Liver (tissue), 9 donors: ENCODE measurements around the gene LNX1. TPM values are rescaled to one million over a fixed set of nuclear protein-coding genes. Genes with fewer than 3 reads are reported as not detected.

ENCODE experiments used
- DNase-seq: peaks from one replicate; pipeline ENCODE4 v3.0.0-alpha.2; 2017; ENCODE audit warnings: low spot score
- H3K27ac ChIP-seq, 2 donors: one replicate each; pipeline ENCODE4 v1.7.0; 2013; ENCODE audit warnings: inconsistent platforms in 2 of 2, low read length in 2 of 2, control low read depth in 1 of 2, low read depth in 1 of 2, mild to moderate bottlenecking in 1 of 2
- H3K27me3 ChIP-seq, 4 donors: one replicate each; pipeline versions ENCODE4 v1.6.1 to v1.7.0; 2013; ENCODE audit warnings: low read length in 3 of 4, inconsistent platforms in 1 of 4, mild to moderate bottlenecking in 1 of 4, moderate library complexity in 1 of 4; ENCODE audit not compliant: control insufficient read depth in 4 of 4, insufficient read depth in 4 of 4
- H3K36me3 ChIP-seq, 4 donors: one replicate each; pipeline versions ENCODE4 v1.6.1 to v1.7.0; 2013; ENCODE audit warnings: low read length in 3 of 4, mild to moderate bottlenecking in 3 of 4, low read depth in 1 of 4, moderate library complexity in 1 of 4; ENCODE audit not compliant: control insufficient read depth in 4 of 4, insufficient read depth in 3 of 4
- H3K4me1 ChIP-seq, 4 donors: one replicate each; pipeline versions ENCODE4 v1.6.1 to v1.7.0; 2013; ENCODE audit warnings: low read length in 3 of 4, mild to moderate bottlenecking in 3 of 4, moderate library complexity in 1 of 4; ENCODE audit not compliant: control insufficient read depth in 4 of 4, insufficient read depth in 4 of 4
- H3K4me3 ChIP-seq, 3 donors: one replicate each; pipeline versions ENCODE4 v1.6.1 to v1.7.0; 2013; ENCODE audit warnings: low read length in 3 of 3, control low read depth in 1 of 3, low read depth in 1 of 3, mild to moderate bottlenecking in 1 of 3
- H3K9ac ChIP-seq, 2 donors: one replicate each; pipeline ENCODE4 v1.7.0; 2013; ENCODE audit warnings: low read length in 2 of 2, mild to moderate bottlenecking in 2 of 2, moderate library complexity in 2 of 2, control low read depth in 1 of 2, low read depth in 1 of 2
- H3K9me3 ChIP-seq, 4 donors: one replicate each; pipeline versions ENCODE4 v1.6.1 to v1.7.0; 2013; ENCODE audit warnings: low read length in 3 of 4; ENCODE audit not compliant: control insufficient read depth in 4 of 4
- EGR1 ChIP-seq, 2 donors: IDR thresholded peaks; 2 replicates each; pipeline ENCODE4 v1.6.1; 2016 to 2018; ENCODE audit warnings: antibody characterized with exemption in 2 of 2, low read depth in 2 of 2
- FOXA1 ChIP-seq: IDR thresholded peaks from 2 replicates; pipeline ENCODE4 v1.6.1; 2016; ENCODE audit warnings: antibody characterized with exemption
- FOXA2 ChIP-seq: IDR thresholded peaks from 2 replicates; pipeline ENCODE4 v1.6.1; 2016; ENCODE audit warnings: antibody characterized with exemption
- GABPA ChIP-seq, 2 donors: IDR thresholded peaks in 1 of 2; conservative IDR thresholded peaks in 1 of 2; 2 replicates each; pipeline ENCODE4 v1.6.1; 2016; ENCODE audit warnings: antibody characterized with exemption in 2 of 2, mild to moderate bottlenecking in 1 of 2, moderate library complexity in 1 of 2
- HNF4A ChIP-seq, 2 donors: conservative IDR thresholded peaks; 2 replicates each; pipeline ENCODE4 v1.6.1; 2016; ENCODE audit warnings: antibody characterized with exemption in 2 of 2, mild to moderate bottlenecking in 2 of 2
- HNF4G ChIP-seq: IDR thresholded peaks from 2 replicates; pipeline ENCODE4 v1.6.1; 2016; ENCODE audit warnings: antibody characterized with exemption
- JUND ChIP-seq, 2 donors: IDR thresholded peaks; 2 replicates each; pipeline ENCODE4 v1.6.1; 2016; ENCODE audit warnings: antibody characterized with exemption in 2 of 2
- NR2F2 ChIP-seq: IDR thresholded peaks from 2 replicates; pipeline ENCODE4 v1.6.1; 2016; ENCODE audit warnings: antibody characterized with exemption
- RAD21 ChIP-seq, 2 donors: IDR thresholded peaks; 2 replicates each; pipeline ENCODE4 v1.6.1; 2016; ENCODE audit warnings: antibody characterized with exemption in 2 of 2, mild to moderate bottlenecking in 2 of 2
- RXRA ChIP-seq, 2 donors: IDR thresholded peaks; 2 replicates each; pipeline ENCODE4 v1.6.1; 2017 to 2018; ENCODE audit warnings: antibody characterized with exemption in 2 of 2, mild to moderate bottlenecking in 1 of 2
- SP1 ChIP-seq: IDR thresholded peaks from 2 replicates; pipeline ENCODE4 v1.6.1; 2018; ENCODE audit warnings: antibody characterized with exemption, mild to moderate bottlenecking
- TAF1 ChIP-seq: conservative IDR thresholded peaks from 2 replicates; pipeline ENCODE4 v1.6.1; 2016; ENCODE audit warnings: antibody characterized with exemption, mild to moderate bottlenecking
- YY1 ChIP-seq: IDR thresholded peaks from 2 replicates; pipeline ENCODE4 v1.6.1; 2016; ENCODE audit warnings: antibody characterized with exemption, mild to moderate bottlenecking
- WGBS: extraction: QIAGEN DNeasy Blood & Tissue Kit; methylation state at CpG from one replicate; pipeline ENCODE4 v1.1.7; 2013; 5-methylcytosine and 5-hydroxymethylcytosine counted together
- polyA plus RNA-seq, 2 donors: library from polyadenylated mRNA; stranded (reverse) in 1 of 2; unstranded in 1 of 2; fragments of 200-250 nt in 1 of 2; fragments of >200 nt in 1 of 2; fragmentation: Nextera tagmentation in 1 of 2; extraction: Ambion mirVana in 1 of 2; gene quantifications; one replicate each; pipeline versions ENCODE4 v1.2.1 to v1.2.3, GENCODE V29; 2013 to 2015
- total RNA-seq, 2 donors: library from RNA; depleted of rRNA; stranded (reverse); fragments of >200 nt; gene quantifications; one replicate each; pipeline ENCODE4 v1.2.3, GENCODE V29; 2014
- TF ChIP-seq, protein P1 (sequence below): IDR thresholded peaks from 2 replicates; pipeline ENCODE4 v1.6.1; 2016; ENCODE audit warnings: antibody characterized with exemption
- TF ChIP-seq, protein P2 (sequence below): IDR thresholded peaks from 2 replicates; pipeline ENCODE4 v1.6.1; 2016; ENCODE audit warnings: antibody characterized with exemption
- TF ChIP-seq, protein P3 (sequence below): fragments of 150-350 bp; IDR thresholded peaks from 2 replicates; pipeline ENCODE4 v1.5.1; 2017; ENCODE audit warnings: improper control_type of control experiment, low read depth, low read length; ENCODE audit not compliant: missing input control
- TF ChIP-seq, protein P4 (sequence below): IDR thresholded peaks from 2 replicates; pipeline ENCODE4 v1.6.1; 2016; ENCODE audit warnings: antibody characterized with exemption
- TF ChIP-seq, protein P5 (sequence below): IDR thresholded peaks from 2 replicates; pipeline ENCODE4 v1.6.1; 2016; ENCODE audit warnings: antibody characterized with exemption, mild to moderate bottlenecking
- donor health status: healthy.
- donor health status: healthy.
- donor health status: healthy.
- donor health status: healthy.
- donor health status: healthy.

LNX1 gene
- total and polyA plus RNA-seq, 4 donors, result 1.5 to 3.4 (median 2.3) TPM

DNA sequence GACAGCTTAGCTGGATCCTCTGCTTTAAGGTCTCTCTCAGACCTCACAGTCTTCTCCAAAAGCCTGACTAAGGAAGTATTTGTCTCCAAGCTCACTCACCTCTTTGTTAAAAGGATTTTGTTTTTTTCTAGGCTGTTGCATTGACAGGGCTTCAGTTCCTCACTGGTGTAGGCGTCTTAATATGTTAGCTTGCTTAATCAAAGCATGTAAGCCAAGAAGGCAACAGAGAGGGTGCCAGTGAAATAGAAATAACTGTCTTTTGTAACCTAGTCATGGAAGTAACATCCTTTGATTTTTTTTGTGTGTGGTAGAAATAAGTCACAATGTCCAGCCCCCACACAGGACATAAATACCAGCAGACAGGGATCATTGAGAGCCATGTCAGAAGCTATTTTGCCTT lies 155.0 kb downstream of the LNX1 start (continued):
- TF ChIP-seq RXRA (IDR thresholded peaks at IDR 0.05) (no peak), HNF4G (no peak), YY1 (no peak), FOXA1 (no peak), EGR1 (IDR thresholded peaks at IDR 0.05; ENCODE audit: low read depth in 2 of 2) (no peak), TAF1 (no peak)
- TF ChIP-seq, protein P1, sequence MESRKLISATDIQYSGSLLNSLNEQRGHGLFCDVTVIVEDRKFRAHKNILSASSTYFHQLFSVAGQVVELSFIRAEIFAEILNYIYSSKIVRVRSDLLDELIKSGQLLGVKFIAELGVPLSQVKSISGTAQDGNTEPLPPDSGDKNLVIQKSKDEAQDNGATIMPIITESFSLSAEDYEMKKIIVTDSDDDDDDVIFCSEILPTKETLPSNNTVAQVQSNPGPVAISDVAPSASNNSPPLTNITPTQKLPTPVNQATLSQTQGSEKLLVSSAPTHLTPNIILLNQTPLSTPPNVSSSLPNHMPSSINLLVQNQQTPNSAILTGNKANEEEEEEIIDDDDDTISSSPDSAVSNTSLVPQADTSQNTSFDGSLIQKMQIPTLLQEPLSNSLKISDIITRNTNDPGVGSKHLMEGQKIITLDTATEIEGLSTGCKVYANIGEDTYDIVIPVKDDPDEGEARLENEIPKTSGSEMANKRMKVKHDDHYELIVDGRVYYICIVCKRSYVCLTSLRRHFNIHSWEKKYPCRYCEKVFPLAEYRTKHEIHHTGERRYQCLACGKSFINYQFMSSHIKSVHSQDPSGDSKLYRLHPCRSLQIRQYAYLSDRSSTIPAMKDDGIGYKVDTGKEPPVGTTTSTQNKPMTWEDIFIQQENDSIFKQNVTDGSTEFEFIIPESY, result no peak

DNA sequence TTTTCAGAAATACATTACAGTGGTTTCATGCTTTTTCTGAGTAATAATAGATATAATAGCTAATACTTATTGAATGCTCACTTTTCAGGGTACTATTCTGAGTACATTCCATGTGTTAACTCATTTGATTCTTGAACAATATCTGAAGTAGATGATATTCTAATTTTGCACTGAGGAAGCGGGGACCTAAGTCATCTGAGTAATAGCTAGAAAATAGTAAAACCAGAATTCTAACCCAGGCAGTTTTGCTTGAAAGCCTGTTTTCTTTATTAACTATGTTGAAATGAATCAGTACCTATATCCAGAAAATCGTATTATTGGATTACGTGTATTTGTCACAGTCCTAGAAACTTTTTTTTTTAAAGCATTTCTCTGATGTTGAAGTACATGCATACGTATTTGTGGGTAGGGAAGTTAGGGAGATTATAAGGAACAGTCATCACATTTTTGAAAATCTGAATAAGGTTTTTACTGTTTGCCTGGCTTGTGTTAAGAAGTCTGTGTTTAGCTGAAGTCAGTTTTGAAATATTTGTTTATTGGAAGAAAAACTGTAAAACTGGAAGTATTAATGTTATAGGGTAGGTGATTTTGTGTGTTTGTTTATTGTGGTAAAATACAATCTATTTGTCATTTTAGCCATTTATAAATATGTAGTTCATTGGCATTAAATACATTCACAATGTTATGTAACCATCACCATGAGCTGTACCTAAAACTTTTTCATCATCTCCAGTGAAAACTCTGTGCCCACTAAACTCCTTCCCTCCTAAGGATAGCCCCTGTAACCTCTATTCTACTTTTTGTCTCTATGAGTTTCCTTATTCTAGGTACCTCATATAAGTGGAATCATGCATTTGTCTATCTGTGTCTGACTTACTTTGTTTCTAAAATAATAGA lies 158.5 kb downstream of the LNX1 start:
- no peak for TF ChIP-seq SP1
- TF ChIP-seq RAD21 (IDR thresholded peaks at IDR 0.05), result no peak
- no peak for TF ChIP-seq TAF1
- TF ChIP-seq, protein P2, sequence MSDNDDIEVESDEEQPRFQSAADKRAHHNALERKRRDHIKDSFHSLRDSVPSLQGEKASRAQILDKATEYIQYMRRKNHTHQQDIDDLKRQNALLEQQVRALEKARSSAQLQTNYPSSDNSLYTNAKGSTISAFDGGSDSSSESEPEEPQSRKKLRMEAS, result no peak
- TF ChIP-seq YY1, result no peak
- TF ChIP-seq, protein P1, result no peak
- no peak for TF ChIP-seq HNF4G
- TF ChIP-seq, protein P3, sequence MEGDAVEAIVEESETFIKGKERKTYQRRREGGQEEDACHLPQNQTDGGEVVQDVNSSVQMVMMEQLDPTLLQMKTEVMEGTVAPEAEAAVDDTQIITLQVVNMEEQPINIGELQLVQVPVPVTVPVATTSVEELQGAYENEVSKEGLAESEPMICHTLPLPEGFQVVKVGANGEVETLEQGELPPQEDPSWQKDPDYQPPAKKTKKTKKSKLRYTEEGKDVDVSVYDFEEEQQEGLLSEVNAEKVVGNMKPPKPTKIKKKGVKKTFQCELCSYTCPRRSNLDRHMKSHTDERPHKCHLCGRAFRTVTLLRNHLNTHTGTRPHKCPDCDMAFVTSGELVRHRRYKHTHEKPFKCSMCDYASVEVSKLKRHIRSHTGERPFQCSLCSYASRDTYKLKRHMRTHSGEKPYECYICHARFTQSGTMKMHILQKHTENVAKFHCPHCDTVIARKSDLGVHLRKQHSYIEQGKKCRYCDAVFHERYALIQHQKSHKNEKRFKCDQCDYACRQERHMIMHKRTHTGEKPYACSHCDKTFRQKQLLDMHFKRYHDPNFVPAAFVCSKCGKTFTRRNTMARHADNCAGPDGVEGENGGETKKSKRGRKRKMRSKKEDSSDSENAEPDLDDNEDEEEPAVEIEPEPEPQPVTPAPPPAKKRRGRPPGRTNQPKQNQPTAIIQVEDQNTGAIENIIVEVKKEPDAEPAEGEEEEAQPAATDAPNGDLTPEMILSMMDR, result no peak
- TF ChIP-seq FOXA1, result no peak
- no peak for TF ChIP-seq JUND (IDR thresholded peaks at IDR 0.05)
- TF ChIP-seq, protein P4, sequence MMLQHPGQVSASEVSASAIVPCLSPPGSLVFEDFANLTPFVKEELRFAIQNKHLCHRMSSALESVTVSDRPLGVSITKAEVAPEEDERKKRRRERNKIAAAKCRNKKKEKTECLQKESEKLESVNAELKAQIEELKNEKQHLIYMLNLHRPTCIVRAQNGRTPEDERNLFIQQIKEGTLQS, result no peak
- TF ChIP-seq GABPA (IDR thresholded peaks at IDR 0.05 in 1 of 2, conservative IDR thresholded peaks at IDR 0.05 in 1 of 2), result no peak
- no peak for TF ChIP-seq FOXA2
- TF ChIP-seq, protein P5, sequence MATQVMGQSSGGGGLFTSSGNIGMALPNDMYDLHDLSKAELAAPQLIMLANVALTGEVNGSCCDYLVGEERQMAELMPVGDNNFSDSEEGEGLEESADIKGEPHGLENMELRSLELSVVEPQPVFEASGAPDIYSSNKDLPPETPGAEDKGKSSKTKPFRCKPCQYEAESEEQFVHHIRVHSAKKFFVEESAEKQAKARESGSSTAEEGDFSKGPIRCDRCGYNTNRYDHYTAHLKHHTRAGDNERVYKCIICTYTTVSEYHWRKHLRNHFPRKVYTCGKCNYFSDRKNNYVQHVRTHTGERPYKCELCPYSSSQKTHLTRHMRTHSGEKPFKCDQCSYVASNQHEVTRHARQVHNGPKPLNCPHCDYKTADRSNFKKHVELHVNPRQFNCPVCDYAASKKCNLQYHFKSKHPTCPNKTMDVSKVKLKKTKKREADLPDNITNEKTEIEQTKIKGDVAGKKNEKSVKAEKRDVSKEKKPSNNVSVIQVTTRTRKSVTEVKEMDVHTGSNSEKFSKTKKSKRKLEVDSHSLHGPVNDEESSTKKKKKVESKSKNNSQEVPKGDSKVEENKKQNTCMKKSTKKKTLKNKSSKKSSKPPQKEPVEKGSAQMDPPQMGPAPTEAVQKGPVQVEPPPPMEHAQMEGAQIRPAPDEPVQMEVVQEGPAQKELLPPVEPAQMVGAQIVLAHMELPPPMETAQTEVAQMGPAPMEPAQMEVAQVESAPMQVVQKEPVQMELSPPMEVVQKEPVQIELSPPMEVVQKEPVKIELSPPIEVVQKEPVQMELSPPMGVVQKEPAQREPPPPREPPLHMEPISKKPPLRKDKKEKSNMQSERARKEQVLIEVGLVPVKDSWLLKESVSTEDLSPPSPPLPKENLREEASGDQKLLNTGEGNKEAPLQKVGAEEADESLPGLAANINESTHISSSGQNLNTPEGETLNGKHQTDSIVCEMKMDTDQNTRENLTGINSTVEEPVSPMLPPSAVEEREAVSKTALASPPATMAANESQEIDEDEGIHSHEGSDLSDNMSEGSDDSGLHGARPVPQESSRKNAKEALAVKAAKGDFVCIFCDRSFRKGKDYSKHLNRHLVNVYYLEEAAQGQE, result no peak
- TF ChIP-seq NR2F2, result no peak
- no peak for TF ChIP-seq HNF4A (conservative IDR thresholded peaks at IDR 0.05)
- no peak for TF ChIP-seq RXRA (IDR thresholded peaks at IDR 0.05)
- Histone ChIP-seq H3K9me3 (no peaks in the 10 kb centered on the region), H3K27ac (no peak overlapping the region), H3K4me3 (no peak overlapping the region), H3K4me1 (peaks cover 0 to 10% (median 2%) of the 10 kb centered on the region in 4 donors), H3K36me3 (peaks cover 1 to 16% (median 14%) of the 10 kb centered on the region in 4 donors), H3K27me3 (no peaks in the 10 kb centered on the region), H3K9ac (no peak overlapping the region)
- no peak for DNase-seq
- 91% methylated on average over 4 of the region's 4 CpGs for WGBS
